ENCODE measurements around the gene FAIM2. TPM values are rescaled to one million over a fixed set of nuclear protein-coding genes. Genes with fewer than 3 reads are reported as not detected.
A peak's percentile ranks its signal among the peaks of the same experiment; 100 is the strongest.

Gene FAIM2
- total and polyA plus RNA-seq, 2 donors from 2014 or later = 1.3 to 5.5 TPM

- DNase-seq (no peak), FAIRE-seq (no peak)
- Histone ChIP-seq H3K27ac (ENCODE audit: low read depth in 2 of 2, low read length in 2 of 2) (no peak overlapping the region), H3K36me3 (ENCODE audit: control insufficient read depth in 2 of 3, insufficient read depth in 3 of 3, low read length in 3 of 3) (no peaks in the 10 kb centered on the region), H3K9ac (ENCODE audit: low read length in 3 of 3) (no peak overlapping the region), H3K4me3 (ENCODE audit: low read length in 3 of 3) (no peak overlapping the region), H3K9me3 (ENCODE audit: control insufficient read depth in 2 of 3, insufficient read depth in 1 of 3, low read length in 3 of 3) (no peaks in the 10 kb centered on the region), H3K27me3 (ENCODE audit: control insufficient read depth, insufficient read depth, low read length) (no peaks in the 10 kb centered on the region), H3K4me1 (ENCODE audit: control insufficient read depth in 2 of 3, insufficient read depth in 2 of 3, low read depth in 1 of 3, low read length in 3 of 3) (peaks cover 6 to 22% (median 8%) of the 10 kb centered on the region in 3 donors)
- intact Hi-C loops (cut with DNase I) = loop anchor here (10.0 kb wide), 1 partner anchor 71 kb away; no protein-coding TSS in a partner anchor
- no peak for TF ChIP-seq CTCF (IDR thresholded peaks at IDR 0.05; ENCODE audit: borderline replicate concordance, extremely low read depth, insufficient read depth)
These were observed 77.7 kb downstream of the FAIM2 start for GRCh38 chr12:49825971-49826421.

GRCh38 chr12:49825360-49825970 is 78.2 kb downstream of the FAIM2 start:
- Histone ChIP-seq H3K27me3 (ENCODE audit: control insufficient read depth, insufficient read depth, low read length) (no peaks in the 10 kb centered on the region), H3K4me1 (ENCODE audit: control insufficient read depth in 2 of 3, insufficient read depth in 2 of 3, low read depth in 1 of 3, low read length in 3 of 3) (peaks cover 6 to 25% (median 8%) of the 10 kb centered on the region in 3 donors), H3K4me3 (ENCODE audit: low read length in 3 of 3) (no peak overlapping the region), H3K36me3 (ENCODE audit: control insufficient read depth in 2 of 3, insufficient read depth in 3 of 3, low read length in 3 of 3) (no peaks in the 10 kb centered on the region), H3K9me3 (ENCODE audit: control insufficient read depth in 2 of 3, insufficient read depth in 1 of 3, low read length in 3 of 3) (no peaks in the 10 kb centered on the region), H3K9ac (ENCODE audit: low read length in 3 of 3) (no peak overlapping the region), H3K27ac (ENCODE audit: low read depth in 2 of 2, low read length in 2 of 2) (no peak overlapping the region)
- no peak for FAIRE-seq
- TF ChIP-seq CTCF (IDR thresholded peaks at IDR 0.05; ENCODE audit: borderline replicate concordance, extremely low read depth, insufficient read depth) = no peak
- DNase-seq = peak in 1 of 5 donors; percentile 39
- intact Hi-C loops (cut with DNase I) = loop anchor here (10.0 kb wide), 1 partner anchor 71 kb away; no protein-coding TSS in a partner anchor

GRCh38 chr12:49824895-49825294 is 78.8 kb downstream of the FAIM2 start:
- TF ChIP-seq CTCF (IDR thresholded peaks at IDR 0.05; ENCODE audit: borderline replicate concordance, extremely low read depth, insufficient read depth) = no peak
- no peaks in the 10 kb centered on the region for H3K27me3 ChIP-seq (ENCODE audit: control insufficient read depth, insufficient read depth, low read length)
- no peaks in the 10 kb centered on the region for H3K9me3 ChIP-seq (ENCODE audit: control insufficient read depth in 2 of 3, insufficient read depth in 1 of 3, low read length in 3 of 3)
- H3K4me3 ChIP-seq (ENCODE audit: low read length in 3 of 3) = no peak overlapping the region
- no peaks in the 10 kb centered on the region for H3K36me3 ChIP-seq (ENCODE audit: control insufficient read depth in 2 of 3, insufficient read depth in 3 of 3, low read length in 3 of 3)
- no peak overlapping the region for H3K9ac ChIP-seq (ENCODE audit: low read length in 3 of 3)
- peaks cover 6 to 25% (median 8%) of the 10 kb centered on the region in 3 donors for H3K4me1 ChIP-seq (ENCODE audit: control insufficient read depth in 2 of 3, insufficient read depth in 2 of 3, low read depth in 1 of 3, low read length in 3 of 3)
- intact Hi-C loops (cut with DNase I) = loop anchor here (10.0 kb wide), 1 partner anchor 70 kb away; no protein-coding TSS in a partner anchor
- no peak for FAIRE-seq
- no peak for DNase-seq
- no peak overlapping the region for H3K27ac ChIP-seq (ENCODE audit: low read depth in 2 of 2, low read length in 2 of 2)

Data from kidney (tissue), 14 donors.